Erythroblast (primary cell): Measurements from ENCODE around the gene HP.

Experiments used
- GATA1 ChIP-seq: IDR thresholded peaks from 2 replicates; pipeline ENCODE4 v1.6.1; 2011; ENCODE audit warnings: low read depth, mild to moderate bottlenecking, control low read depth, low read length, moderate library complexity
- POLR2A ChIP-seq: IDR thresholded peaks from 2 replicates; pipeline ENCODE4 v1.6.1; 2011; ENCODE audit warnings: mild to moderate bottlenecking, low read length

DNA sequence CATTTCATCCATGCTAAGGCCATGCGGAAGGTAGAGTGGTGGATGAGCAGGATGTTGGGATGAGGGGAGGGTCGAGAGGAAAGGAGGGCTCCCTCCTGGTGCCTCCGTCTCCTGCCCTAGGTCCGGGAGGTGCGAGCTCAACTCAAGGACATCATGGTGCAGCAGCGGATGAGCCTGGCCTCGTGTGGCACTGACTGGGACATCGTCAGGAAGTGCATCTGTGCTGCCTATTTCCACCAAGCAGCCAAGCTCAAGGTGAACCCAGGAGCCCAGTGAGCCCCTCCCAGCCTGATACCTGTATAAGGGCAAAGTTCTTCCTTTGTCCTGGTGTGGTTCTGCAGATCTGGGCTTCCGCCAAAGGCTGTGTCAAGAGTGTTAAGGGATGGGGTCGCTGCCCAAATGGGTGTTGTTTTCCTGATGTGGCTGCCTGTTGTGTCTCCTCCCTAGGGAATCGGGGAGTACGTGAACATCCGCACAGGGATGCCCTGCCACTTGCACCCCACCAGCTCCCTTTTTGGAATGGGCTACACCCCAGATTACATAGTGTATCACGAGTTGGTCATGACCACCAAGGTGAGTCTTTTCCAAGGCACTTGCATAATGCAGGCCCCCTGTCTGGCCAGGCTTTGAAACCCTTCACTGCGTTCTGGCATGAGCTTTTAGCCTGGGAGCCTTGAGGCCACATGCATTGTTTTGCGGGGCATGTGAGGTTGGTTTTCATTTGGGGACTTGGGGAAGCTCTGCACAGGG is 54.2 kb downstream of the HP start:
- no peak for TF ChIP-seq POLR2A
- TF ChIP-seq GATA1 = no peak
